Stimulated activated effector memory CD8-positive, alpha-beta T cell treated with anti-CD3 and anti-CD28 coated beads, Interleukin-12 subunit alpha, Interleukin-12 subunit beta, amount 100 ng/mL, for 72 hours (primary cell): Measurements from ENCODE around the gene FGR.

Experiments
- ATAC-seq: fragments of 150-1000 bp; cut with Tn5 transposase; 2 replicates; pipeline ENCODE4 v1.10.0; 2021
- DNase-seq, 2 donors: peaks; one replicate each; pipeline ENCODE4 v3.0.0; 2021 to 2022; ENCODE audit warnings: low spot score in 2 of 2
- H3K27ac Mint-ChIP-seq: one replicate; pipeline ENCODE4 v1.8.0; 2022; ENCODE audit warnings: mild to moderate bottlenecking, mixed read lengths
- H3K36me3 Mint-ChIP-seq: one replicate; pipeline ENCODE4 v1.8.0; 2022; ENCODE audit warnings: mild to moderate bottlenecking, mixed read lengths
- H3K4me1 Mint-ChIP-seq: one replicate; pipeline ENCODE4 v1.8.0; 2022; ENCODE audit warnings: mixed read lengths
- H3K4me3 Mint-ChIP-seq: one replicate; pipeline ENCODE4 v1.8.0; 2022; ENCODE audit warnings: mild to moderate bottlenecking, mixed read lengths
- H3K9me3 Mint-ChIP-seq: one replicate; pipeline ENCODE4 v1.8.0; 2022; ENCODE audit warnings: mixed read lengths

Gene FGR

GRCh38 chr1:27596261-27596660, 38.7 kb downstream of the FGR start:
- ATAC-seq, result no peak
- peaks cover 30% of the 10 kb centered on the region for H3K4me1 Mint-ChIP-seq
- DNase-seq, result no peak
- no peak overlapping the region for H3K27ac Mint-ChIP-seq
- H3K36me3 Mint-ChIP-seq, result no peaks in the 10 kb centered on the region
- no peak overlapping the region for H3K4me3 Mint-ChIP-seq
- no peaks in the 10 kb centered on the region for H3K9me3 Mint-ChIP-seq

GRCh38 chr1:27595597-27595996, 39.4 kb downstream of the FGR start:
- no peak overlapping the region for H3K4me3 Mint-ChIP-seq
- DNase-seq (no peak), ATAC-seq (peak; percentile 4)
- peaks cover 23% of the 10 kb centered on the region for H3K4me1 Mint-ChIP-seq
- no peaks in the 10 kb centered on the region for H3K36me3 Mint-ChIP-seq
- H3K27ac Mint-ChIP-seq, result no peak overlapping the region
- no peaks in the 10 kb centered on the region for H3K9me3 Mint-ChIP-seq

- H3K4me3 Mint-ChIP-seq, result no peak overlapping the region
- peaks cover 16% of the 10 kb centered on the region for H3K4me1 Mint-ChIP-seq
- ATAC-seq (peak; percentile 75), DNase-seq (no peak)
- no peaks in the 10 kb centered on the region for H3K36me3 Mint-ChIP-seq
- no peak overlapping the region for H3K27ac Mint-ChIP-seq
- H3K9me3 Mint-ChIP-seq, result no peaks in the 10 kb centered on the region
Measured at GRCh38 chr1:27594564-27595510, 40.1 kb downstream of the FGR start.

GRCh38 chr1:27593678-27594563, 41.1 kb downstream of the FGR start:
- Mint-ChIP-seq H3K9me3 (no peaks in the 10 kb centered on the region), H3K36me3 (no peaks in the 10 kb centered on the region), H3K4me1 (peaks cover 6% of the 10 kb centered on the region), H3K27ac (no peak overlapping the region), H3K4me3 (no peak overlapping the region)
- ATAC-seq (no peak), DNase-seq (no peak)

- Mint-ChIP-seq H3K4me3 (no peak overlapping the region), H3K36me3 (no peaks in the 10 kb centered on the region), H3K4me1 (no peaks in the 10 kb centered on the region), H3K27ac (no peak overlapping the region), H3K9me3 (no peaks in the 10 kb centered on the region)
- no peak for DNase-seq
- no peak for ATAC-seq
Measured at GRCh38 chr1:27592931-27593677, 41.9 kb downstream of the FGR start.

- no peak for DNase-seq
- H3K27ac Mint-ChIP-seq, result no peak overlapping the region
- no peaks in the 10 kb centered on the region for H3K4me1 Mint-ChIP-seq
- no peaks in the 10 kb centered on the region for H3K9me3 Mint-ChIP-seq
- H3K36me3 Mint-ChIP-seq, result no peaks in the 10 kb centered on the region
- no peak for ATAC-seq
- H3K4me3 Mint-ChIP-seq, result no peak overlapping the region
Measured at GRCh38 chr1:27592232-27592930, 42.6 kb downstream of the FGR start.

GRCh38 chr1:27591622-27592021, 43.4 kb downstream of the FGR start:
- no peaks in the 10 kb centered on the region for H3K4me1 Mint-ChIP-seq
- H3K36me3 Mint-ChIP-seq, result no peaks in the 10 kb centered on the region
- H3K9me3 Mint-ChIP-seq, result no peaks in the 10 kb centered on the region
- no peak overlapping the region for H3K27ac Mint-ChIP-seq
- DNase-seq (no peak), ATAC-seq (no peak)
- H3K4me3 Mint-ChIP-seq, result no peak overlapping the region

GRCh38 chr1:27590917-27591508, 44.0 kb downstream of the FGR start:
- no peak for ATAC-seq
- no peak overlapping the region for H3K27ac Mint-ChIP-seq

GRCh38 chr1:27589841-27590426, 45.1 kb downstream of the FGR start:
- DNase-seq (no peak), ATAC-seq (no peak)
- no peaks in the 10 kb centered on the region for H3K9me3 Mint-ChIP-seq
- no peak overlapping the region for H3K4me3 Mint-ChIP-seq
- H3K4me1 Mint-ChIP-seq, result no peaks in the 10 kb centered on the region
- H3K36me3 Mint-ChIP-seq, result no peaks in the 10 kb centered on the region
- no peak overlapping the region for H3K27ac Mint-ChIP-seq

More at GRCh38 chr1:27590917-27591508, 44.0 kb downstream of the FGR start:
- DNase-seq, result no peak
- H3K9me3 Mint-ChIP-seq, result no peaks in the 10 kb centered on the region
- no peak overlapping the region for H3K4me3 Mint-ChIP-seq
- H3K36me3 Mint-ChIP-seq, result no peaks in the 10 kb centered on the region
- H3K4me1 Mint-ChIP-seq, result no peaks in the 10 kb centered on the region

- Mint-ChIP-seq H3K4me3 (no peak overlapping the region), H3K4me1 (no peaks in the 10 kb centered on the region), H3K9me3 (no peaks in the 10 kb centered on the region), H3K36me3 (no peaks in the 10 kb centered on the region), H3K27ac (no peak overlapping the region)
- DNase-seq, result no peak
- no peak for ATAC-seq
Measured at GRCh38 chr1:27589441-27589840, 45.5 kb downstream of the FGR start.

- Mint-ChIP-seq H3K4me3 (no peak overlapping the region), H3K36me3 (no peaks in the 10 kb centered on the region), H3K9me3 (no peaks in the 10 kb centered on the region), H3K4me1 (peaks cover 2% of the 10 kb centered on the region), H3K27ac (no peak overlapping the region)
- no peak for DNase-seq
- ATAC-seq, result no peak
Measured at GRCh38 chr1:27588256-27589232, 46.4 kb downstream of the FGR start.

GRCh38 chr1:27585684-27586083, 49.3 kb downstream of the FGR start:
- Mint-ChIP-seq H3K4me3 (no peak overlapping the region), H3K36me3 (no peaks in the 10 kb centered on the region)

GRCh38 chr1:27584453-27584852, 50.5 kb downstream of the FGR start:
- Mint-ChIP-seq H3K4me1 (peaks cover 35% of the 10 kb centered on the region), H3K27ac (no peak overlapping the region), H3K4me3 (no peak overlapping the region), H3K9me3 (no peaks in the 10 kb centered on the region), H3K36me3 (no peaks in the 10 kb centered on the region)
- DNase-seq (no peak), ATAC-seq (no peak)

More at GRCh38 chr1:27585684-27586083, 49.3 kb downstream of the FGR start:
- H3K27ac Mint-ChIP-seq, result no peak overlapping the region
- DNase-seq, result no peak
- no peaks in the 10 kb centered on the region for H3K9me3 Mint-ChIP-seq
- H3K4me1 Mint-ChIP-seq, result peaks cover 23% of the 10 kb centered on the region
- no peak for ATAC-seq
